A673 (cell line): Measurements from ENCODE around the gene RNF220. TPM values are rescaled to one million over a fixed set of nuclear protein-coding genes. Genes with fewer than 3 reads are reported as not detected.

Experiments used
- BruUV-seq: library from RNA; stranded (reverse); fragments of 400-500 nt; replicated peaks from 2 replicates; lab custom pipeline; 2021; lab: Mats Ljungman, UMichigan
- CTCF ChIA-PET: fragments of 300-600 bp; sonication (Branson Sonifier 250); formaldehyde crosslinking; loops from one replicate; lab custom pipeline; 2022; ENCODE audit warnings: antibody characterized with exemption; lab: Charles Lee
- POLR2A ChIA-PET: fragments of 300-600 bp; sonication (Branson Sonifier 250); formaldehyde crosslinking; loops from one replicate; lab custom pipeline; 2022; ENCODE audit warnings: antibody characterized with exemption; ENCODE audit not compliant: low non-redundant PET; lab: Charles Lee
- DNase-seq: peaks from one replicate; pipeline ENCODE4 v3.0.0-alpha.2; 2015; ENCODE audit warnings: low spot score
- H3K27ac ChIP-seq: fragments of 200-600 bp; sonication (generic); 2 replicates; pipeline ENCODE4 v1.5.1; 2016; ENCODE audit warnings: mixed run types, low read depth, mild to moderate bottlenecking, mixed read lengths, antibody characterized with exemption, low read length; ENCODE audit not compliant: poor library complexity, severe bottlenecking
- H3K27me3 ChIP-seq: fragments of 200-600 bp; sonication (generic); replicated peaks from 2 replicates; pipeline ENCODE4 v1.6.1; 2017; ENCODE audit warnings: mixed run types, low read depth, mild to moderate bottlenecking, mixed read lengths, antibody characterized with exemption, low read length; ENCODE audit not compliant: insufficient read depth, poor library complexity
- H3K36me3 ChIP-seq: fragments of 200-600 bp; sonication (generic); 2 replicates; pipeline ENCODE4 v1.6.1; 2016; ENCODE audit warnings: mixed run types, mild to moderate bottlenecking, mixed read lengths, antibody characterized with exemption, low read length; ENCODE audit not compliant: insufficient read depth, poor library complexity, severe bottlenecking
- H3K4me1 ChIP-seq: fragments of 200-600 bp; sonication (generic); 2 replicates; pipeline ENCODE4 v1.6.1; 2017; ENCODE audit warnings: mixed run types, mild to moderate bottlenecking, mixed read lengths, antibody characterized with exemption, low read length; ENCODE audit not compliant: insufficient read depth, poor library complexity, severe bottlenecking
- H3K4me3 ChIP-seq: fragments of 200-600 bp; sonication (generic); 2 replicates; pipeline ENCODE4 v1.5.1; 2016; ENCODE audit warnings: low read depth, mixed run types, mild to moderate bottlenecking, mixed read lengths, low read length; ENCODE audit not compliant: poor library complexity, severe bottlenecking
- H3K9me3 ChIP-seq: fragments of 200-600 bp; sonication (generic); 2 replicates; pipeline ENCODE4 v1.6.1; 2016; ENCODE audit warnings: mixed run types, low read depth, mild to moderate bottlenecking, mixed read lengths, antibody characterized with exemption, low read length; ENCODE audit not compliant: poor library complexity, severe bottlenecking
- CTCF ChIP-seq: fragments of 300-800, 200-600 bp; sonication (generic); conservative IDR thresholded peaks from 2 replicates; pipeline ENCODE4 v1.5.1; 2017; ENCODE audit warnings: low read depth, mild to moderate bottlenecking, antibody characterized with exemption, low read length, moderate library complexity, mixed read lengths
- EZH2 ChIP-seq: fragments of 200-600 bp; sonication (generic); IDR thresholded peaks from 2 replicates; pipeline ENCODE4 v1.6.1; 2017; ENCODE audit warnings: borderline replicate concordance, low read depth, mild to moderate bottlenecking, mixed read lengths, antibody characterized with exemption, low read length; ENCODE audit not compliant: poor library complexity, severe bottlenecking
- intact Hi-C: fragments of 100-400 bp; cut with micrococcal nuclease; formaldehyde crosslinking; loops from one replicate; pipeline ENCODE4 v1.10.0; 2022; ENCODE audit not compliant: unreplicated experiment
- total RNA-seq: library from RNA; stranded (reverse); gene quantifications from 2 replicates; pipeline ENCODE4 v1.2.3, GENCODE V29; 2021

RNF220 gene
- total RNA-seq, 1 experiment from 2014 or later, result 80.6 TPM

DNA sequence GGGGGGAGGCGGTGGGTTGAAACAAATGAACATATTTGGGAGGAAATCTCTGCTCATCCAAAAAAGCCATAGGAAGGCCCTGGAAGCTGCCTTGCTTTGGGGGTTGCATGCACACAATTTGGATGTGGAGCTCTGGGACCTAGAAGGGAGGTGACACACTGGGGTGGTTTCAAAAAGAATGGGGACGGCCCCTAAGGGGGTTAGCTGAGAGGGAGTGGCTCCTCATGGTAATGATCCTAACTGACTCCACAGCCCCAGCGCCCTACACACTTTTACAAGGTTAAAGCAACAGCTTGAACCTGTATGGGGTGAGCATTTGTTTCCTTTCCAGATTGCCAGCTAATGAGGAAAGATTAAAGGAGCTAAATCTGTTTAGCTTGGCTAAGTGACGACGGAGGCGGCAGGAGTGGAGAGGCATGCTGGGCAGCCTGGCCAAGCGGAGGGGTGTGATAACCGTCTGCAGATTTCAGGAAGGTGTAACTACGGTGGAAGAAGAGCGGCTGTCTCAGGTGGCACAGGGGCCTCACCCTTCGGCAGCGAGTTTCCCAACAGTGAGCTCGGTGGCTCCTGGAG is 107.3 kb downstream of the RNF220 start:
- Histone ChIP-seq H3K9me3 (no peaks in the 10 kb centered on the region), H3K4me3 (no peak overlapping the region), H3K27me3 (no peaks in the 10 kb centered on the region), H3K27ac (no peak overlapping the region), H3K4me1 (no peaks in the 10 kb centered on the region), H3K36me3 (no peaks in the 10 kb centered on the region)
- intact Hi-C loops, result no loop called here
- no peak for DNase-seq
- BruUV-seq, result no TSS peak
- TF ChIP-seq CTCF, result no peak
- no peak for TF ChIP-seq EZH2
- ChIA-PET CTCF (no interaction called here), POLR2A (no interaction called here)

GRCh38 chr1:44513111-44513510 is 108.1 kb downstream of the RNF220 start:
- H3K9me3 ChIP-seq, result no peaks in the 10 kb centered on the region
- H3K36me3 ChIP-seq, result no peaks in the 10 kb centered on the region
- H3K4me1 ChIP-seq, result no peaks in the 10 kb centered on the region
- no peak for TF ChIP-seq EZH2
- TF ChIP-seq CTCF, result no peak
- H3K27ac ChIP-seq, result no peak overlapping the region
- no peak for DNase-seq
- no TSS peak for BruUV-seq
- H3K27me3 ChIP-seq, result no peaks in the 10 kb centered on the region
- no peak overlapping the region for H3K4me3 ChIP-seq
- ChIA-PET POLR2A (interaction anchor here (0.5 kb wide), 1 partner anchor 432 kb away, joined by 4 read pairs; no protein-coding TSS in a partner anchor), CTCF (no interaction called here)
- intact Hi-C loops, result no loop called here

DNA sequence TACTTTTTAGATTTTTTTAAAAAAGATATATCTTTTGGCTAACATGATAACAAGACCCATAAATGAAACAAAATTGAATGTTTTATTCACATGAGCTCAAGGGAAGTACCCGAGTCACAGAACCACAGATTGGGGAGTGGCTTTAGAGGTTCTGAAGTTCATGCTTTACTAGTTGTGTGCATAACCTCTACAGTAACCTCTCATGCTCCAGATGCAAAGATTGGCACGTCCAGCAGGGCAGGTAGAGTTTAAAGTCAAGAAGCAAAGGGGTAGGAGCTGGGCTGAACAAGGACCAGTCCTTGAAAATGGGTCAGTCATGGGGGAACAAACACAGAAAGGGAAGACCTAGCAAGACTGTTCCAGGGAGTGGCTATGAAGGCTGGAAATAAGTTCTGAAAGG is 109.6 kb downstream of the RNF220 start:
- H3K36me3 ChIP-seq, result no peaks in the 10 kb centered on the region
- intact Hi-C loops, result no loop called here
- no peaks in the 10 kb centered on the region for H3K4me1 ChIP-seq
- no TSS peak for BruUV-seq
- H3K9me3 ChIP-seq, result no peaks in the 10 kb centered on the region
- TF ChIP-seq CTCF, result no peak
- TF ChIP-seq EZH2, result no peak
- POLR2A ChIA-PET, result no interaction called here
- no peak for DNase-seq
- CTCF ChIA-PET, result no interaction called here
- H3K27ac ChIP-seq, result no peak overlapping the region
- H3K4me3 ChIP-seq, result no peak overlapping the region
- no peaks in the 10 kb centered on the region for H3K27me3 ChIP-seq
